Mesendoderm (in vitro differentiated cells): ENCODE results near the gene C3.

Experiments
- DNase-seq: peaks from one replicate; pipeline ENCODE4 v3.0.0; 2013
- H2AK5ac ChIP-seq: 2 replicates; pipeline ENCODE4 v1.6.1; 2013; ENCODE audit warnings: low read length, inconsistent platforms
- H2BK120ac ChIP-seq: 2 replicates; pipeline ENCODE4 v1.6.1; 2013; ENCODE audit warnings: low read depth, mild to moderate bottlenecking, low read length, moderate library complexity, mixed read lengths
- H2BK15ac ChIP-seq: replicated peaks from 2 replicates; pipeline ENCODE4 v1.6.1; 2013; ENCODE audit warnings: low read depth, mild to moderate bottlenecking, moderate library complexity
- H2BK5ac ChIP-seq: 2 replicates; pipeline ENCODE4 v1.6.1; 2013; ENCODE audit warnings: low read length, inconsistent platforms
- H3K18ac ChIP-seq: 2 replicates; pipeline ENCODE4 v1.6.1; 2013; ENCODE audit warnings: mild to moderate bottlenecking, low read length, mixed read lengths
- H3K23ac ChIP-seq: one replicate; pipeline ENCODE4 v1.6.1; 2013; ENCODE audit warnings: low read length
- H3K27ac ChIP-seq: 2 replicates; pipeline ENCODE4 v1.5.1; 2013; ENCODE audit warnings: low read depth, mild to moderate bottlenecking, inconsistent platforms, low read length, moderate library complexity
- H3K27me3 ChIP-seq: 2 replicates; pipeline ENCODE4 v1.6.1; 2013; ENCODE audit warnings: low read length, control low read depth, mild to moderate bottlenecking, inconsistent platforms; ENCODE audit not compliant: insufficient read depth, poor library complexity
- H3K36me3 ChIP-seq: 2 replicates; pipeline ENCODE4 v1.6.1; 2013; ENCODE audit warnings: low read length, inconsistent platforms; ENCODE audit not compliant: control insufficient read depth, insufficient read depth
- H3K4ac ChIP-seq: one replicate; pipeline ENCODE4 v1.6.1; 2013; ENCODE audit warnings: low read depth, mild to moderate bottlenecking, low read length, moderate library complexity
- H3K4me1 ChIP-seq: 2 replicates; pipeline ENCODE4 v1.6.1; 2013; ENCODE audit warnings: low read depth, low read length, inconsistent platforms; ENCODE audit not compliant: control insufficient read depth
- H3K4me2 ChIP-seq: 2 replicates; pipeline ENCODE4 v1.6.1; 2013; ENCODE audit warnings: low read length
- H3K4me3 ChIP-seq: 2 replicates; pipeline ENCODE4 v1.5.1; 2013; ENCODE audit warnings: mild to moderate bottlenecking, low read length
- H3K56ac ChIP-seq: one replicate; pipeline ENCODE4 v1.6.1; 2013; ENCODE audit warnings: low read length
- H3K79me1 ChIP-seq: 2 replicates; pipeline ENCODE4 v1.6.1; 2013; ENCODE audit warnings: low read length, inconsistent platforms
- H3K79me2 ChIP-seq: 2 replicates; pipeline ENCODE4 v1.6.1; 2013; ENCODE audit warnings: mild to moderate bottlenecking, low read length; ENCODE audit not compliant: control insufficient read depth, insufficient read depth
- H3K9ac ChIP-seq: 2 replicates; pipeline ENCODE4 v1.6.1; 2013; ENCODE audit warnings: low read length, inconsistent platforms
- H4K5ac ChIP-seq: one replicate; pipeline ENCODE4 v1.6.1; 2013; ENCODE audit warnings: low read length
- H4K8ac ChIP-seq: one replicate; pipeline ENCODE4 v1.6.1; 2013; ENCODE audit warnings: low read depth, mild to moderate bottlenecking, control low read depth, low read length, moderate library complexity
- WGBS: extraction: QIAGEN DNeasy Blood & Tissue Kit; methylation state at CpG from one replicate; pipeline ENCODE4 v1.1.7; 2013; ENCODE audit warnings: low lambda C conversion rate, missing lambda C conversion rate; ENCODE audit not compliant: insufficient coverage; ENCODE audit errors: extremely low coverage; 5-methylcytosine and 5-hydroxymethylcytosine counted together

C3 gene

DNA sequence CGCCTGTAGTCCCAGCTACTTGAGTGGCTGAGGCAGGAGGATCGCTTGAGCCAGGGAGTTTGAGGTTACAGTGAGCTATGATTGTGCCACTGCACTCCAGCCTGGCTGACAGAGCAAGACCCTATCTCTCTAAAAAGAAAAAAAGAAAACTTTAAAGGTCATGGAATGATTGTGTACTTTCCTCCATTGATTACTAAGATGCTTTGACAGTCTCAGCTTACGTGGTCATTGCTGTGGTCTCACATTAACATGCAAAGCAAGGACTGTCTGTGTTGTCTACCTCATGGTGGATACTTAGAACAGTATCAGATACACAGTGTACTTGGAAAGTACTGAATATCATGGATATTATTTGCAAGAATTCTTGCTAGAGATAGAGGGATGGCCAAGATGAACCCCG, 36.5 kb downstream of the C3 start:
- no peak overlapping the region for H3K23ac ChIP-seq
- no peaks in the 10 kb centered on the region for H3K27me3 ChIP-seq
- no peak overlapping the region for H4K5ac ChIP-seq
- H3K79me1 ChIP-seq: no peaks in the 10 kb centered on the region
- no peak overlapping the region for H3K4ac ChIP-seq
- DNase-seq: no peak
- H3K4me3 ChIP-seq: no peak overlapping the region
- H3K18ac ChIP-seq: no peak overlapping the region
- H2BK120ac ChIP-seq: no peak overlapping the region
- H3K56ac ChIP-seq: no peak overlapping the region
- no peak overlapping the region for H3K4me2 ChIP-seq
- H3K36me3 ChIP-seq: no peaks in the 10 kb centered on the region
- H3K79me2 ChIP-seq: no peaks in the 10 kb centered on the region
- no peak overlapping the region for H4K8ac ChIP-seq
- no peak overlapping the region for H3K27ac ChIP-seq
- H2BK15ac ChIP-seq: no peak overlapping the region
- H2BK5ac ChIP-seq: no peak overlapping the region
- H3K9ac ChIP-seq: no peak overlapping the region
- H2AK5ac ChIP-seq: no peak overlapping the region
- H3K4me1 ChIP-seq: no peaks in the 10 kb centered on the region
- no CpG with 5 or more reads among the region's 4 CpGs for WGBS

DNA sequence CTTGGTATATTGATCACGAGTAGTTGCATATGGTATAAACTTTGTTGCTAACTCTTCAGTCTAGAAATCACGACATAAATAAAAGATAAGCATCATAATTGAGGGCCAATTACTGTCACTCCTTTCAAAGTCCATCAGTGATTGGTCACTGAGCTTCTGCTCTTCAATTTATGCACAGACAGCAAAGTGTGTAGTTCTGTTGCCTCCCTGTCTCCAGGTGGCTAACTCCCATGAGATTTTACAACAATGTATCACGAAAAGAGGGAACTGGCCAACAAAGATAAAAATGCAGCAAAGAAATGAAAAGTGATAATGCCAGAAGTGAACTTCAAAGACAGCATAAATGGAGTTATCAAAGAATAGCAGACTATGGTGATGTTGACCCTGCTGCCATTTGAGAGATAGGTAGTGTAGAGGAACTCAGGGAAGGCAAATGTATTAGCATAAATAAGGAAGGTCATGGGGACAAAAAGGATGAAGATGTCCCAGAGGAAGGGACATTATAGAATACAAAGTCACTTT, 37.8 kb downstream of the C3 start:
- H2BK15ac ChIP-seq: no peak overlapping the region
- no CpG with 5 or more reads among the region's 3 CpGs for WGBS
- H2BK120ac ChIP-seq: no peak overlapping the region
- no peak overlapping the region for H4K8ac ChIP-seq
- H3K27ac ChIP-seq: no peak overlapping the region
- no peaks in the 10 kb centered on the region for H3K79me2 ChIP-seq
- no peak overlapping the region for H3K4ac ChIP-seq
- H4K5ac ChIP-seq: no peak overlapping the region
- H3K4me3 ChIP-seq: no peak overlapping the region
- no peaks in the 10 kb centered on the region for H3K27me3 ChIP-seq
- H3K4me2 ChIP-seq: no peak overlapping the region
- H3K56ac ChIP-seq: no peak overlapping the region
- H2BK5ac ChIP-seq: no peak overlapping the region
- no peaks in the 10 kb centered on the region for H3K36me3 ChIP-seq
- H3K23ac ChIP-seq: no peak overlapping the region
- no peaks in the 10 kb centered on the region for H3K79me1 ChIP-seq
- no peak overlapping the region for H3K9ac ChIP-seq
- no peak for DNase-seq
- H2AK5ac ChIP-seq: no peak overlapping the region
- peaks cover 2% of the 10 kb centered on the region for H3K4me1 ChIP-seq
- no peak overlapping the region for H3K18ac ChIP-seq

DNA sequence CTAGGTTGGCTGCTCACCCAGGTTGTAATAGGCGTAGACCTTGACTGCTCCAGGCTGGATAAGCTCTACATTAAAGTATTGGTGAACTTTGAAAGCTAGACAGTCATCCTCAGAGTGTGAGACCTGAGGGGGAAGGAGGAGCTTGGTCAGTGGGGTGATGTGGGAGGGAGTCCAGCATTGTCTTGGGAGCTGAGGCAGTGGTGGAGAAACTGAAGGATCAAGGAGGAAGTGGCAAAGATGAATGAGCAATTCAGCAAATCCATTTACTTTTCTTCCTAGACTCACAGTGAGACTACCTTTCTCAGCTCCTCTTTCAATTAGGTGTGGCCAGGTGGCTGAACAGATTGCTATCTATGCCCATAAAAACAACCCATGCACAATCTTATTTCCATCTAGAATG, 40.3 kb downstream of the C3 start:
- no peak overlapping the region for H3K23ac ChIP-seq
- H3K4me1 ChIP-seq: peaks cover 3% of the 10 kb centered on the region
- no peak overlapping the region for H2BK5ac ChIP-seq
- H3K27ac ChIP-seq: no peak overlapping the region
- H3K9ac ChIP-seq: no peak overlapping the region
- H2BK120ac ChIP-seq: no peak overlapping the region
- no peaks in the 10 kb centered on the region for H3K36me3 ChIP-seq
- no peaks in the 10 kb centered on the region for H3K79me2 ChIP-seq
- no CpG with 5 or more reads among the region's 1 CpG for WGBS
- H3K27me3 ChIP-seq: no peaks in the 10 kb centered on the region
- H3K56ac ChIP-seq: no peak overlapping the region
- H3K4me3 ChIP-seq: no peak overlapping the region
- no peak overlapping the region for H3K18ac ChIP-seq
- H4K5ac ChIP-seq: no peak overlapping the region
- H3K4me2 ChIP-seq: no peak overlapping the region
- H2AK5ac ChIP-seq: no peak overlapping the region
- H2BK15ac ChIP-seq: no peak overlapping the region
- no peak overlapping the region for H3K4ac ChIP-seq
- H3K79me1 ChIP-seq: no peaks in the 10 kb centered on the region
- H4K8ac ChIP-seq: no peak overlapping the region
- no peak for DNase-seq

DNA sequence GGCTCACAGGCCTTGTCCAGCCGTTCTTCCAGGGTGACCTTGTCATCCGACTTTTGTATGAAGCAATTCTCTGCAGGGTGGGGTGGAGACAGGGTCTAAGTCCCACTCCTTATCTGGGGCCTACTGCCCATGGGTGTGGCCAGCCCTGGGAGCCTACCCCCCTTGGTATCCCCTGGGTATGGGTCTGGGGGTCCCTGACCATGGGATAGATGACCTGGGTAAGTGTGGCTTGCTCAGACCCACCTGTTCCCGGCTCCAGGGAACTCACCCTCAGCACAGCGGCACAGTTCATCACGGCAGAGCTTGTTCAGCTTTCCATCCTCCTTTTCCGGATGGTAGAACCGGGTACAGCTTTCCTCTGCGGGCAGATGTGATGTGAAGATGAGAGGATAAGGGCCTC, 41.3 kb downstream of the C3 start:
- no peak overlapping the region for H3K4me2 ChIP-seq
- H2BK5ac ChIP-seq: no peak overlapping the region
- no peak overlapping the region for H3K4ac ChIP-seq
- H3K36me3 ChIP-seq: no peaks in the 10 kb centered on the region
- DNase-seq: no peak
- H3K18ac ChIP-seq: no peak overlapping the region
- no peak overlapping the region for H3K27ac ChIP-seq
- H3K79me1 ChIP-seq: no peaks in the 10 kb centered on the region
- no peaks in the 10 kb centered on the region for H3K79me2 ChIP-seq
- H3K4me1 ChIP-seq: peaks cover 8% of the 10 kb centered on the region
- H3K4me3 ChIP-seq: no peak overlapping the region
- no peak overlapping the region for H2BK120ac ChIP-seq
- H2BK15ac ChIP-seq: no peak overlapping the region
- no peak overlapping the region for H2AK5ac ChIP-seq
- no CpG with 5 or more reads among the region's 8 CpGs for WGBS
- H4K5ac ChIP-seq: no peak overlapping the region
- no peak overlapping the region for H4K8ac ChIP-seq
- no peak overlapping the region for H3K56ac ChIP-seq
- H3K23ac ChIP-seq: no peak overlapping the region
- H3K9ac ChIP-seq: no peak overlapping the region
- no peaks in the 10 kb centered on the region for H3K27me3 ChIP-seq

DNA sequence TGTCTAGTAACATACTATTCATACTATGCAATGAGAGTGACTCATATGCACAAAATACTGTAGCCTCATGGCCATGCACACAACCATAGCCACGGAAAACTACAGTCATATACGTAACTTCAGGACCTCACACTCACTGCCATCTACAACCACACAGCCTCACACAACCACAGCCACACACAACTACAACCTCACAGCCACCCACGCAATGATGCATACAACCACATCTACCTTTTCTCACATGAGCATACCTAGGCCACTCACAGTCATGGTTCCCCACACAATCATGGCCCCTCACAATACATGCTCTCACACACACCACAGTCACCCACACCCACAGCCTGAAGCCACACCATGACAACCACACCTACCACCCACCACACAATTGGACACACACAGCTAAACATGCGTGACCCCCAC, 41.8 kb downstream of the C3 start:
- Histone ChIP-seq H3K4me1 (peaks cover 8% of the 10 kb centered on the region), H3K4ac (no peak overlapping the region), H2BK15ac (no peak overlapping the region), H3K56ac (no peak overlapping the region), H3K4me2 (no peak overlapping the region), H3K23ac (no peak overlapping the region), H2BK5ac (no peak overlapping the region), H3K27ac (no peak overlapping the region), H4K8ac (no peak overlapping the region), H4K5ac (no peak overlapping the region), H3K18ac (no peak overlapping the region), H3K79me1 (no peaks in the 10 kb centered on the region), H3K79me2 (no peaks in the 10 kb centered on the region), H3K9ac (no peak overlapping the region), H2AK5ac (no peak overlapping the region), H2BK120ac (no peak overlapping the region), H3K4me3 (no peak overlapping the region), H3K27me3 (no peaks in the 10 kb centered on the region), H3K36me3 (no peaks in the 10 kb centered on the region)
- WGBS: no CpG with 5 or more reads among the region's 4 CpGs
- DNase-seq: no peak
